Coronary artery (tissue), 2 donors: ENCODE data around the gene GOLGA2.

ENCODE experiments used
- DNase-seq: peaks from one replicate; pipeline ENCODE4 v3.0.0-alpha.2; 2017; ENCODE audit warnings: low spot score
- H3K27ac ChIP-seq, 2 donors: fragments of 200-600 bp; sonication (generic); one replicate each; pipeline ENCODE4 v1.5.1; 2016 to 2019
- H3K4me3 ChIP-seq: fragments of 200-600 bp; sonication (generic); 2 replicates; pipeline ENCODE4 v1.5.1; 2016; ENCODE audit warnings: mild to moderate bottlenecking, moderate library complexity
- TF ChIP-seq, protein P1 (sequence below): fragments of 200-600 bp; sonication (generic); IDR thresholded peaks from one replicate; pipeline ENCODE4 v1.5.1; 2019; ENCODE audit warnings: antibody characterized with exemption

Gene GOLGA2

DNA sequence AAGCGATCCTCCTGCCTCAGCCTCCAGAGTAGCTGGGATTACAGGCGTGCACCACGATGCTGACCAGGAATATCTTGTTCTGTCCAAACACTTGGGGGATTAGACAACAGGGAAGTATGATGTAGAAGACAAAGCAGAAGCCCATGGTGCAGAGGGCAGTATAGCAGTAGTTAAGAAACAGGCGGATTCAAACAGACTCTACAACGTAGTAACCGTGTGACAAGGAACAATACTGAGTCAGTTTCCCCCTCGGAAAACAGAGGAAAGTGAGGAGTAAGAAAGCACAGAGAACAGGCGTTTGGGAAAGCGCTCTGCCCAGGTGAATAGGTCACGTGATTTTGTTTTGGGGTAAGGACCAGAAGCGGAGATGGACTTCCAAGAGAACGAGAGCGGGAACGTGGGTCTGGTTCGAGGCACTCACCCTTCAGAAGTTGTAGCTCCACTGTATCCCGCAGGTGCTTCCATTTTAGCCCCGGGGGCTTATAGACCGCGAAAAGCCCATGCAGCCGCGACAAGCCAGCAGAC is 46.1 kb upstream of the GOLGA2 start:
- TF ChIP-seq, protein P1, sequence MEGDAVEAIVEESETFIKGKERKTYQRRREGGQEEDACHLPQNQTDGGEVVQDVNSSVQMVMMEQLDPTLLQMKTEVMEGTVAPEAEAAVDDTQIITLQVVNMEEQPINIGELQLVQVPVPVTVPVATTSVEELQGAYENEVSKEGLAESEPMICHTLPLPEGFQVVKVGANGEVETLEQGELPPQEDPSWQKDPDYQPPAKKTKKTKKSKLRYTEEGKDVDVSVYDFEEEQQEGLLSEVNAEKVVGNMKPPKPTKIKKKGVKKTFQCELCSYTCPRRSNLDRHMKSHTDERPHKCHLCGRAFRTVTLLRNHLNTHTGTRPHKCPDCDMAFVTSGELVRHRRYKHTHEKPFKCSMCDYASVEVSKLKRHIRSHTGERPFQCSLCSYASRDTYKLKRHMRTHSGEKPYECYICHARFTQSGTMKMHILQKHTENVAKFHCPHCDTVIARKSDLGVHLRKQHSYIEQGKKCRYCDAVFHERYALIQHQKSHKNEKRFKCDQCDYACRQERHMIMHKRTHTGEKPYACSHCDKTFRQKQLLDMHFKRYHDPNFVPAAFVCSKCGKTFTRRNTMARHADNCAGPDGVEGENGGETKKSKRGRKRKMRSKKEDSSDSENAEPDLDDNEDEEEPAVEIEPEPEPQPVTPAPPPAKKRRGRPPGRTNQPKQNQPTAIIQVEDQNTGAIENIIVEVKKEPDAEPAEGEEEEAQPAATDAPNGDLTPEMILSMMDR = no peak
- H3K27ac ChIP-seq = peak overlapping the region in 1 of 2 donors; percentile 94
- H3K4me3 ChIP-seq = peak overlapping the region; percentile 83
- no peak for DNase-seq

DNA sequence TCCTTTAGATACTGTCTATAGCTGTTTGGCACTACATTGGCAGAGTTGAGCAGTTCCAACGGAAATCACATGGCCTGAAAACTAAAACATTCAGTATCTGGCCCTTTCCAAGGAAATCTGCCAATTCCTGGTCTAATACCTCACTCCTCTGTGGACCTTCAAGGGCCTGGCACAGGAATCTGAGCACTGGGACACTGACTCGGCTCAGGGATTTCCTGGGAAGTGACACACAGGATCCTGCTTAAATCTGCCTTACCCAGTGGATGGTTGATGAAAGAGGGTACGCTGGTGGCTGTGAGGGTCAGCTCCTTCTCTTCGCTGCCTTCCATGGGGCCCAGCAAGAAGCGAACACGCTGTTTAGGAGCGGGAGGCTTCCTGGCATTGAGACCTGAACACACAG is 45.5 kb upstream of the GOLGA2 start:
- Histone ChIP-seq H3K4me3 (peak overlapping the region; percentile 83), H3K27ac (no peak overlapping the region)
- no peak for DNase-seq
- TF ChIP-seq, protein P1 = no peak

DNA sequence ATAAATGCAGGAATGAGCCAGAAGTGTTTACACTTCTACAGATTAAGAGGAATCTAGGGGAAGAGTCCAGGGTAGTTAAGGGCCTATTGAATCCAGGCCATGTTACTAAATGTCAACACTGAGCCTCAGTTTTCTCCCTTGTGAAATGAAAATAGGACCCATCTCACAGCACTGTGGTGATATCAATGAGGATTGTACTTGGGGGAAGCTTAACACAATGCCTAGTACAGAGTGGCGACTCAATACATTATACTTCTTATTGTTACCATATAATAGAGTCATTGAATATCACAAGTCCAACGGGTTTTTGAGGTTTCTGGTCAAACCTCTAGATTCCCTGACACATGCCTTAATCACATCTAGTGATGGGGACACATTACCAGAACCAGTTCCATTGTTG is 41.8 kb upstream of the GOLGA2 start:
- no peak for DNase-seq
- TF ChIP-seq, protein P1 = no peak
- Histone ChIP-seq H3K27ac (no peak overlapping the region), H3K4me3 (no peak overlapping the region)

DNA sequence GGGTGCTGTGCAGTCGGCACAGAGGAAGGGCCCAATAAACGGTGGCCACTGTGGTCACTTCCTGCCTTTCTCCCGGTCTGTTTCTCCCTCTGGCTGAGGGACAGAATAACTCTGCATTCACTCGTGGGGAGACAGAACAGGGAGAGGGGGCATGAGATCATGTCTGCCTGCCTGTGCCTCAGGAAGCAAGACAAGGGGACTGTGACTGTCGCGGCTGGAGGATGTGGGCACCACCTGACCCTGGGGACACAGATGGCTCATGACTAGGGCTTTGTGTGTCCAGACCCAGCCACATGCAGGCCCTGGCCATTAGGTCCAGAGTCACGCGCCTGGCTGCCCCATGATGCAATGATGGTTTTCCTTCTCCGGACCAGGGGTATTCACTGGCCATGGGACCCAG is 40.6 kb upstream of the GOLGA2 start:
- TF ChIP-seq, protein P1 = no peak
- no peak overlapping the region for H3K27ac ChIP-seq
- H3K4me3 ChIP-seq = no peak overlapping the region
- DNase-seq = no peak

DNA sequence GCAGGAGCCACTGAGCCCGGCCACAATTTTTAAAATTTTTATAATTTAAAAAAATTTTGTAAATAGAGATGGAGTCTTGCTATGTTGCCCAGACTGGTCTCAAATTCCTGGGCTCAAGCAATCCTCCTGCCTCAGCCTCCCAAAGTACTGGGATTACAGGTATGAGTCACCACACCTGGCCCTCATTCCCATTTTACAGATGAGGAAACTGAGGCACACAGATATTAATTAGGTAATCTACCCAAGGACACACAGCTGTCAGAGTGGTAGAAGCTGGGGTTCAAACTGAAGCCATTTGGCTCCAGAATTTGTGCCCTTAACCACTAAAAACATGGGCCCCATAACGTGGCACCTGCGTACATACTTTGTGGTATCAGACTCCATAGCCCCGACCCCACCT is 38.9 kb upstream of the GOLGA2 start:
- no peak overlapping the region for H3K27ac ChIP-seq
- TF ChIP-seq, protein P1 = no peak
- no peak overlapping the region for H3K4me3 ChIP-seq
- no peak for DNase-seq

DNA sequence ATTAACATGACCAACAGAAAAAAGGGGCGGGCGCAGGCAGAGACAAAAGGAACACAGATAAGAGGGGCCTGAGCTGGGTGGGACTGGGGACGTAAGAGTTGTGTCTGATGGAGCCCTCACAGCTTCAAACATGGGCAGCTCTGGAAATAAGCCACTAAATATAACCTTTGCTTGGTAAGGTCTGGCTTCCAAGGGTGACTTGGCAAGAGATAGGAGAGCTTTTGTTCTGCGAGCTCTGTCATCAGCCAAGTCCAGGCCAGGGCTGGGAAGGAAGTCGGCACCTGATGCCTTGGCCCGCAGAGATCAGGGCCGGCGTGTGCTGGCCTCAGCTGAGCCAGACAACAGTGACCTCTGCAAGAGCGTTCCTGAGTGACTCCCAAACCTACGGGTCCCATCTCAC is 34.7 kb upstream of the GOLGA2 start:
- no peak overlapping the region for H3K27ac ChIP-seq
- DNase-seq = no peak
- TF ChIP-seq, protein P1 = no peak
- no peak overlapping the region for H3K4me3 ChIP-seq

DNA sequence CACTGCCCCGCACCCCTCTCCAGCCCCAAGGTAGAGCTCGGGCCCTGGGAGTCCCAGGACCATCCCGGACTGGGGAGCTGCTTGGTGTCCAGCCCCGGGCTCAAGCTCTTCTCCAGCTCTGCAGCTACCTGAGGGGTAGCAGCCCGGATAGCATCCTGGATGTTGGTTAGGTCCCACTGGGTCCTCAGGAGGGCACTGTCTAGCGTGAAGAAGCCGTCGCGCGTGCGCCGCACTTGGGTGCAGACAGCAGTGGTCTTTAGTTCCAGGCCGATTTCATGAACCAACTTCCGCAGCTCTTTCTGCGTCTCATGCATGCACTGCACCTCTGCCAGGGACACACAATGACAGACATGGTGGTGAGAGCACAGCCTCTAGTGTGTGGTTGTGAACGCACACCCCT is 33.7 kb upstream of the GOLGA2 start:
- Histone ChIP-seq H3K4me3 (no peak overlapping the region), H3K27ac (no peak overlapping the region)
- no peak for DNase-seq
- TF ChIP-seq, protein P1 = no peak
